OCI-M1 (cell line): ENCODE results near the gene ICE1.

ENCODE experiments used
- DNase-seq: peaks from one replicate; lab custom pipeline; 2025; lab: John Stamatoyannopoulos, UW

The ICE1 gene

GRCh38 chr5:5534333-5534732, 111.9 kb downstream of the ICE1 start:
- no peak for DNase-seq

GRCh38 chr5:5536871-5537270, 114.4 kb downstream of the ICE1 start:
- DNase-seq, result no peak

- no peak for DNase-seq
Observed at GRCh38 chr5:5537426-5537825, 114.9 kb downstream of the ICE1 start.

GRCh38 chr5:5539590-5539989, 117.1 kb downstream of the ICE1 start:
- no peak for DNase-seq
